SU-DHL-6 (cell line): ENCODE data around the gene MX2.

ENCODE experiments used
- CTCF ChIP-seq: fragments of 200-600 bp; sonication (generic); IDR thresholded peaks from one replicate; pipeline ENCODE4 v1.5.1; 2017; ENCODE audit warnings: antibody characterized with exemption, mild to moderate bottlenecking, low read length, moderate library complexity; ENCODE audit not compliant: insufficient read depth, poor library complexity, severe bottlenecking
- EZH2phosphoT487 ChIP-seq: fragments of 200-600 bp; sonication (generic), shearing (Covaris generic); conservative IDR thresholded peaks from 2 replicates; pipeline ENCODE4 v1.6.1; 2018; ENCODE audit warnings: mild to moderate bottlenecking, antibody characterized with exemption, low read length, moderate library complexity, mixed read lengths

- TF ChIP-seq CTCF (no peak), EZH2phosphoT487 (no peak)
Measured at GRCh38 chr21:41437729-41438128, 75.9 kb downstream of the MX2 start.
